C4-2B (cell line): ENCODE data around the gene FAM241A.

Source experiments
- CTCF ChIP-seq: fragments of 450-650 bp; conservative IDR thresholded peaks from 2 replicates; pipeline ENCODE4 v1.5.1; 2017; ENCODE audit warnings: mild to moderate bottlenecking
- ZFX ChIP-seq: fragments of 450-650 bp; IDR thresholded peaks from 2 replicates; pipeline ENCODE4 v1.6.1; 2017

- TF ChIP-seq CTCF (no peak), ZFX (no peak)
Measured at GRCh38 chr4:112190684-112191083, 45.4 kb downstream of the FAM241A start.
